ENCODE results near the gene PKN1.

Gene PKN1

DNA sequence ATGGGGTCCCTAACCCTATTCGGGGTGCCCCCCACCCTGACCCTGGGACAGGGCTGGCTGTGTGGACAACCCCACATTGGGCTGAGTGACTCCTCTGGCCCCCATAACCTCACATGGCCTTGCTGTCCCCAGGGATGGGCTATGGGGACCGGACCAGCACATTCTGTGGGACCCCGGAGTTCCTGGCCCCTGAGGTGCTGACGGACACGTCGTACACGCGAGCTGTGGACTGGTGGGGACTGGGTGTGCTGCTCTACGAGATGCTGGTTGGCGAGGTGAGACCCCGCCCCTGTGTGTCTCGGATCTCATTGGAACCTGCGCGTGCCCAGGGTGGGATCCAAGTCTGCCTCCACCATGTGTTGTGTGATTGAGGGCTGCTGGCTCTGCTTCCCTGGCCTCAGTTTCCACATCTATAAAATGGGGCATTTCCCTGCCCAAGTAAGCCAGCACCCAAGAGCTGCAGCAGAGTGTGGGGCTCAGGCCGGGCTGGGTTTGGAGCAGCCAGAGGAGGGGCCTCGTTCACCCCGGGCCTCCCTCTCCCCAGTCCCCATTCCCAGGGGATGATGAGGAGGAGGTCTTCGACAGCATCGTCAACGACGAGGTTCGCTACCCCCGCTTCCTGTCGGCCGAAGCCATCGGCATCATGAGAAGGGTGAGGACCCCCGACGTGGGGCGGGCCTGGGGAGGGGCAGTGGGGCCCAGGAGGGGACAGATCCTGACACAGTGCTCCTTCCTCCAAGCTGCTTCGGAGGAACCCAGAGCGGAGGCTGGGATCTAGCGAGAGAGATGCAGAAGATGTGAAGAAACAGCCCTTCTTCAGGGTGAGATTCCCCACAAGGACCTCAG is 37.1 kb downstream of the PKN1 start:
- no peak for DNase-seq

- no peak for DNase-seq
Observed at GRCh38 chr19:14471436-14472187, 38.5 kb downstream of the PKN1 start.

GRCh38 chr19:14472202-14472938 is 39.3 kb downstream of the PKN1 start:
- DNase-seq = peak; percentile 79

GRCh38 chr19:14473073-14473977 is 40.2 kb downstream of the PKN1 start:
- no peak for DNase-seq

DNA sequence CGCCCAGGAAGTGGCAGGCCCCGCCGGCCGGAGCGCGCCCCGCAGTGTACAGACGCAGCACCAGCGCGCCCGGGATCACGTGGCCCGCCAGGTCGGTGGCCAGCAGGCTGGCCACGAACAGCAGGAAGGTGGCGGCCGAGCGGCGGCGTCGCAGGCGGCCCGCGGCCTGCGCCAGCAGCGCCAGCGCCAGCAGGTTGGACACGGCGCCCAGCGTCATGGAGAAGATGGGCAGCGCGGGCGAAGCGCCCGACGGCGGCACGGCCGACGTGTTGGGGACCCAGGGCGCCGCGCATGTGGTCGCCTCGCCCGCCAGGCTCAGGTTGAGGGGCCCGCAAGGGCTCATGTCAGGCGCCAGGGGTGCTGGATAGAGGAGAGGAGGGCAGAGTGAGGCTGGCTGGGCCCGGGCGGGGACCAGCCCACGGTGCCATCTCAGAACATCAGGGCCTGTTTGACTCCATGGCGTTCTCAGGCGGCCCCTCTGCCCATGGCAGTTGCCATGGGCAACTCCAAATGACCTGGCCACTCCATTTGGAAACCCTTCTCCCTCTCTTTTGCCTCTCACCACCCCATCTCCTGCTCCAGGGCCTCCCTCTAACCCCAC is 41.0 kb downstream of the PKN1 start:
- no peak for DNase-seq

DNA sequence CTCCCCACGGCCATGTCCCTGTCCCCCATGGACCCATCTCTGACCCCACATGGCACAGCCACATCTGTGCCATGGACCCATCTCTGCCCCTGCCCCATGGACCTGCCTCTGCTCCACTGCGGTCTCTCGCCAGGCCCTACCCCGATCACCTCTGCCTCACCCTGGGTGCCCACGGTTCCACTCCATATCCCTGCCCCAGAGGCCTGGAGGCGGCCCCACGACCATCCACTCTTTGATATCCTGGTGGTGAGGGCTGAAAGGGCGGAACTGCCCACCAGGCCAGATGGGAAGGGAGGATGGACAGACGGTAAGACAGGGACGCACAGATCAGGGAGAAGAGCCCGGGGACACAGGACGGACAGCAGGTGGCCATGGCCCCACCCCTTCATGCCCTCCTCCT is 41.7 kb downstream of the PKN1 start:
- DNase-seq = no peak

- no peak for DNase-seq
Observed at GRCh38 chr19:14475251-14476073, 42.4 kb downstream of the PKN1 start, which contains the start of gene PTGER1. Gene PTGER1 (minus strand): TSS chr19:14475354. CDS start chr19:14474320, 1,034 bp downstream.

GRCh38 chr19:14476327-14476672 is 43.2 kb downstream of the PKN1 start:
- no peak for DNase-seq

- DNase-seq = peak; percentile 62
Observed at GRCh38 chr19:14476673-14477401, 43.7 kb downstream of the PKN1 start.

DNA sequence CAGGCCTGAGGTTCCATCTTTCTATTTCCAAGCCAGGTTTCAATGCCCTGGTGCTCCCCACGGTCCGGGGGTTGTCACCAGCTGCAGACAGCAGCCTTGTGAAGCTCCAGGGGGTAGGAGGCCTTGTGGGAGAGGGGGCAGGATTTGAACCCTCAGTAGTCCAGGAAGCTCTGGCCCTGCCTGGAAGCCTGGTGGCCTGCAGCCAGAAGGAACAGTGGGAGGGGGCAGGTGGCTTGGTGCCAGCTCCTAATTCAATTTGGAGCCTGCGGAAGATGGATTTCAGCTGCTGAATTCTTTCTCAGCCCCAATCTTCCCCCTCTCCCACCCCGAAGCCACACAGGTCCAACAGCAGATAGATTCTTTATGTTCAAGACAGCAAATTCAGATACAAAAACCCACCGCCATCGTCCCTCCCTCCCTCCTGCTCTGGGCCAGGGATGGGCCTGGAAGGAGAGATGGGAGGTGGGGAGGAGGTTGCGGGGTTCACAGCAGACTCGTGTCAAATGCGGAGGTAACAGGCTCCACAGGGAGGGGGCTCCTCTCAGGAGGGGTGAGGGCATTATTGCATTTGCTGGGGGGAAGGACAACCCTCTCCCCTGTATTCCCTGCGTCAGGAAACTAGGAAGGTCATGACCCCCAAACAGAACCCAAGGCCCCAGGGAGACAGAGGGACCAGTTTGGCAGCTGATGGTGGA is 44.5 kb downstream of the PKN1 start:
- peak; percentile 77 for DNase-seq

DNA sequence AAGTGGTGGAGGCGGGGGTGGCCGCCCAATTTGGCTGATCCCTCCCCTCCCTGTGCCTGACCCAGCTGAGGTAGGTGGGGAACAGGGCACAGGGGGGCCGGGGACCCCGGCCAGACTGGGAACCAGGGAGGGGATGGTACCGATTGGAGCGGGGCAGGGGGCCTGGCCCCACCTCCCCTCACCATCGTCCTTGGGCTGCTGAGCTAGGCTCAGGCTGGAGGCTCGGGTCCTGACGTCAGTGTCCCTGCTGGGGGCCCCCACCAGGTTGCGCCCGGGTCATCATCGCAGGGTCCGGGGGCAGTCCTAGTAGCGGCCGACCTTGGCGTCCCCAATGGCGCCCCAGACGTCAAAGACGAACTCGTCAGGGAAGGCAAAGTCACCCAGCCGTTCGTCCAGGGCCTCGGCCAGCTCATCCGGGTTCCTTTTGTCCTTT is 45.0 kb downstream of the PKN1 start:
- DNase-seq = no peak

DNA sequence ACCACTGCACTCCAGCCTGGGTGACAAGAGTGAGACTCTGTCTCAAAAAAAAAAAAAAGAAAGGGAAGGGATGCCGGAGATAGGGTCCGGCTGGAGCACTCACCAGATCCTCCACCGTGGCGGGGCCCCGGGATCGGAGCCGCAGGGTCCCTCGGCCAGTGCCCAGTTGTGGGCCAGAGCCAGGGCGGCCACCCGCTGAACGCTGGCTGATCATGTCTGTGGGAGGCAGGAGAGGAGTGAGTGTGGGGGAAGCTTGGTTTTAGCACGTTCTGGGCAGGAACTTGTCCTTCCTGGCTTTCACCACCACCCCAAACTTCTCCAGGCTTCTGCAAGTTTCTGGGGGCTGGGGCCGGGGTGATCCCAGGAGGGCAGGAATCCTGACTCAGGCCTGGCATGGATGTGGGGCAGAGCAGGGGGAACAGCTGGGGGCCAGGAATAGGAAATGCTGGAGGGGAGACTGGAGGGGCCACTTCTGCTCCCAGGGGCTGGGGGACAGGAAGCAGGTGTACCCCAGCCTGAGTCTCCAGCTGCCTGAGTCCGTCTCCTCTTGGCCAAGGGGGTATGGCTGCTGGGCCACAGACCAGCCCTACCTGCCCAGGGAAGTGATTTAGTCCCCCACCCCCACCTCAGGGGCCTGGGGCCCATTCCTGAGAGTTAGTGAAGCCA is 46.3 kb downstream of the PKN1 start:
- DNase-seq = no peak

- DNase-seq = no peak
Observed at GRCh38 chr19:14479975-14480699, 47.0 kb downstream of the PKN1 start.

- no peak for DNase-seq
Observed at GRCh38 chr19:14480700-14481079, 47.6 kb downstream of the PKN1 start.

DNA sequence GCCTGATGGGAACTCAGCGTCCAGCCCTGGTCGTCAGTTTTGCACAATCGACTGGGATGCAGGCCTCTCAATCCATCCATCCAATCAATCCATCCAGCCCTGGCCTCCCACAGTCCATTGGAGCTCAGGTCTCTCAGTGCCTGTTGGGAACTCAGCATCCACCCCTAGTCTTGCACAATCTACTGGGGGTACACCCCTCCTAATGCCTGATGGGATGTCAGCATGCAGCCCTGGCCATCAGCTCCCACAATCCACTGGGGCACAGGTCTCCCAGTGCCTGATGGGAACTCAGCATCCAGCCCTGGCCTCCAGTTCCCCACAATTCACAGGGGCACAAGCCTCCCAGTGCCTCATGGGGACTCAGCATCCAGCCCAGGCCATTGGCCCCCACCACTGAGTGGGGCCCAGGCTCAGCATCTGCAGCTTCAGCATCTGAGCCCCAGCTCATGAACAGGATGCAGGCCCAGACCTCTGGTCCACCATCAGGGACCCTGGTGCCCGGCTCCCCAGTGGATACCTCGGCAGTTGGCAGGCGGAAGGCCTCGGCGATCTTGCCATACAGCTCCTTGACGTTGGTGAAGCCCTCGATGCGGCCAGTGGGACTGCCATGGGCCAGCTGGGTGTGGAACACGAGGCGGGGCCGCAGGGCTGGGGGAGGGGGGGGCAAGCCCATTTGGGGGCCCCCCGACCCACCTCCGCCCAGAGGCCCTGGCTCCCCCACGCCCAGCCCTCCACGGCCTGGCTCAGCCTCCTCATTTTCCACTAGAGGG is 49.3 kb downstream of the PKN1 start:
- no peak for DNase-seq

DNA sequence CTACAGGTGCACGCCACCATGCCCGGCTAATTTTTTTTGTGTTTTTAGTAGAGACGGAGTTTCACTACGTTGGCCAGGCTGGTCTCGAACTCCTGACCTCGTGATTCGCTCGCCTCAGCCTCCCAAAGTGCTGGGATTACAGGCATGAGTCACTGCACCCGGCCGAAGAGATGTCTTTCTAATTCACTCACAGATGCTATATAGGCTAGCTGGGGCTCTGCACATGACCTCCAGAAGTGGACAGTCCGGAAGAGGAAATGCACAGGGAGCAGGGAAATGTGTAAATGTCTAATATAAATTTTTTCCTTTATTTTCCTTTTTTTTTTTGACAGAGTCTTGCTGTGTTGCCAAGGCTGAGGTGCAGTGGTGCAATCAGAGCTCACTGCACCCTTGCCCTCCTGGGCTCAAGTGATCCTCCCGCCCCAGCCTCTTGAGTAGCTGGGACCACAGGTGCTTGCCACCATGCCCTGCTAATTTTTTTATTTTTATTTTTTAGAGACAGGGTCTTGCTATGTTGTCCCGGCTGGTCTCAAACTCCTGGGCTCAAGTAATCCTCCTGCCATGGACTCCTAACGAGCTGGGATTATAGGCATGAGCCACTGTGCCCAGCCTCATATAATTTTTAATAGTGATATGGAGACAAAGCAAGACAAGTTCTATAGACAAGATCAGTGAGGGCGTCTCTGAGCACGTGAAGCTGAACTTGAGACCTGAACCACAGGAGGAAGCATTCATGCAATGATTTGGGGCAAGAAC is 54.4 kb downstream of the PKN1 start:
- DNase-seq = no peak
